Measurements from ENCODE around the gene C1QC. TPM values are rescaled to one million over a fixed set of nuclear protein-coding genes. Genes with fewer than 3 reads are reported as not detected.
"Not testable (repeated sequence)": the region's sequence is repeated elsewhere in the genome, so short reads cannot be mapped to it uniquely, and the experiment has no call there.

The C1QC gene
- total RNA-seq, 1 donor from 2014 or later = 30.3 TPM

DNA sequence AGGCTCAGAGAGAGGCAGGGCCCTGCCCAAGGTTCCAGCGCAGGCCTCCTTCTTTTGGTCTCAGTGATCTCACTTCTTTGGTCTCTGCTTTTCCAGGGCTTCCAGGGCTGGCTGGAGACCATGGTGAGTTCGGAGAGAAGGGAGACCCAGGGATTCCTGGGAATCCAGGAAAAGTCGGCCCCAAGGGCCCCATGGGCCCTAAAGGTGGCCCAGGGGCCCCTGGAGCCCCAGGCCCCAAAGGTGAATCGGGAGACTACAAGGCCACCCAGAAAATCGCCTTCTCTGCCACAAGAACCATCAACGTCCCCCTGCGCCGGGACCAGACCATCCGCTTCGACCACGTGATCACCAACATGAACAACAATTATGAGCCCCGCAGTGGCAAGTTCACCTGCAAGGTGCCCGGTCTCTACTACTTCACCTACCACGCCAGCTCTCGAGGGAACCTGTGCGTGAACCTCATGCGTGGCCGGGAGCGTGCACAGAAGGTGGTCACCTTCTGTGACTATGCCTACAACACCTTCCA lies 17.3 kb downstream of the C1QC start:
- Histone ChIP-seq H3K4me1 (ENCODE audit: control insufficient read depth in 3 of 3, insufficient read depth in 3 of 3, low read length in 3 of 3) (no peaks in the 10 kb centered on the region), H3K36me3 (ENCODE audit: control insufficient read depth in 3 of 3, insufficient read depth in 3 of 3, low read length in 3 of 3) (no peaks in the 10 kb centered on the region), H3K9me3 (ENCODE audit: control insufficient read depth in 3 of 3, low read length in 3 of 3) (no peaks in the 10 kb centered on the region), H3K9ac (ENCODE audit: low read depth in 1 of 3, low read length in 3 of 3) (no peak overlapping the region), H3K27ac (ENCODE audit: low read depth, low read length) (no peak overlapping the region), H3K27me3 (ENCODE audit: control insufficient read depth in 3 of 3, insufficient read depth in 3 of 3, low read length in 3 of 3) (peaks cover 9 to 37% (median 27%) of the 10 kb centered on the region in 3 donors), H3K4me3 (ENCODE audit: low read length in 3 of 3) (no peak overlapping the region)

DNA sequence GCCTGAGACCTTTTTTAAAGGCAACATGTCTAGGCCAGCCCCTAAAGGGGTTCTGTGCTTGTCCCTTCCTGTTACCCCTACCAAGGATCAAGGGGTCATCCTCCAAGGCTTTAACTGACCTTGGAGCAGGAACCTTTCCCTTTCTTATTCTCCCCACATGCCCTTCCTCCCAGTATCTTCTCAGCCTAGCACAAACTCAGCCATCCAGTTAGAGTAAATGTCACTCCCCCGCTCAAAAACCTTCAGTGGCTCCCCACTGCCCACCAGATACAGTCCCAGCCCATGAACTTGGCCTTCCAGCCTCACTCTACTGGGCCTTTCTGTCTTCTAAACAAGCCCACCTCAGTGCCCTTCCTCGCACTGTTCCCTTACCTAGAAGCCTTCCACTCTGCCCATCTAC lies 18.4 kb downstream of the C1QC start:
- Histone ChIP-seq H3K27ac (ENCODE audit: low read depth, low read length) (no peak overlapping the region), H3K27me3 (ENCODE audit: control insufficient read depth in 3 of 3, insufficient read depth in 3 of 3, low read length in 3 of 3) (peaks cover 9 to 37% (median 25%) of the 10 kb centered on the region in 3 donors), H3K9ac (ENCODE audit: low read depth in 1 of 3, low read length in 3 of 3) (no peak overlapping the region), H3K4me1 (ENCODE audit: control insufficient read depth in 3 of 3, insufficient read depth in 3 of 3, low read length in 3 of 3) (no peaks in the 10 kb centered on the region), H3K4me3 (ENCODE audit: low read length in 3 of 3) (no peak overlapping the region), H3K36me3 (ENCODE audit: control insufficient read depth in 3 of 3, insufficient read depth in 3 of 3, low read length in 3 of 3) (no peaks in the 10 kb centered on the region), H3K9me3 (ENCODE audit: control insufficient read depth in 3 of 3, low read length in 3 of 3) (no peaks in the 10 kb centered on the region)

DNA sequence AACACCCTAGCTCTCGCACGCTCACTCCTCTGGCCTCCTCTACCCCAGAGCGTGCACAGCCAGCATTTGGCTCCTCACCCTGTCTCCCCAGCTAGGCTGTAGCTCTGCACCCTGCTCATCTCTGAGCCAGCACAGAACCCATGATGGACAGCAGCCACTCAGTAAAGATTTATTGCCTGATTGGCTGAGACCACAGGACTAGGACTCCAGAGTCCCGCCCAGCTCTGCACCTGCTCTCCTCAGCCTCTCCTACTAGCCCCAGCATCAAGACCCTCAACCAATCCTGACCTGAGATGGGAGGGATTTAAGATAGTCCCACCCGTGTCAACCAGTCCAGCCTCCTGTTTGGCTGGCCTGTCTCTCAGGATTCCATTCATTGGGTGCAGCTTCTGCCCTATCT lies 18.9 kb downstream of the C1QC start:
- H3K36me3 ChIP-seq (ENCODE audit: control insufficient read depth in 3 of 3, insufficient read depth in 3 of 3, low read length in 3 of 3) = no peaks in the 10 kb centered on the region
- no peak overlapping the region for H3K9ac ChIP-seq (ENCODE audit: low read depth in 1 of 3, low read length in 3 of 3)
- H3K4me1 ChIP-seq (ENCODE audit: control insufficient read depth in 3 of 3, insufficient read depth in 3 of 3, low read length in 3 of 3) = no peaks in the 10 kb centered on the region
- H3K27ac ChIP-seq (ENCODE audit: low read depth, low read length) = no peak overlapping the region
- no peak overlapping the region for H3K4me3 ChIP-seq (ENCODE audit: low read length in 3 of 3)
- no peaks in the 10 kb centered on the region for H3K9me3 ChIP-seq (ENCODE audit: control insufficient read depth in 3 of 3, low read length in 3 of 3)
- peaks cover 9 to 39% (median 28%) of the 10 kb centered on the region in 3 donors for H3K27me3 ChIP-seq (ENCODE audit: control insufficient read depth in 3 of 3, insufficient read depth in 3 of 3, low read length in 3 of 3)

DNA sequence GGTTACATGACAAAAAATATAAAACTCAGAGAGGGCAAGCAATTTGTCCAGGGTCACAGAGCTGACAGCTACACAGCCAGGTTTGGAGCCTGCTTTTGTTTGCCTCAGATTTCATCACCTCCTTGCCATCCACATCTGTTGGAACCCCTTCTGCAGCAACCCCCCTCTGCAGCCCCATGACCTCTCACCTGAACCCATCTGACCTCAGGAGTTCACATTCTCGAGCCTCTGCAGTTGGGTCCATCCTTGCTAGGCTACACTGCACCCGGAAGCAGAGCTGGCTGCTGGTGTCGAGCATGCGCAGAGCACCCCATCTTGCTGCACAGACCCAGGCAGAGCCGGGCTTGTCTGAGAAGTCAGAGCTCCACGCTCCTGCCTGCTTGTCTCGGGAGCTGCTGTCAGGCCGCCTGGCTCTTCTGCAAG lies 19.6 kb downstream of the C1QC start:
- Histone ChIP-seq H3K27me3 (ENCODE audit: control insufficient read depth in 3 of 3, insufficient read depth in 3 of 3, low read length in 3 of 3) (peaks cover 9 to 36% (median 33%) of the 10 kb centered on the region in 3 donors), H3K9ac (ENCODE audit: low read depth in 1 of 3, low read length in 3 of 3) (no peak overlapping the region), H3K4me3 (ENCODE audit: low read length in 3 of 3) (no peak overlapping the region), H3K27ac (ENCODE audit: low read depth, low read length) (no peak overlapping the region), H3K36me3 (ENCODE audit: control insufficient read depth in 3 of 3, insufficient read depth in 3 of 3, low read length in 3 of 3) (no peaks in the 10 kb centered on the region), H3K9me3 (ENCODE audit: control insufficient read depth in 3 of 3, low read length in 3 of 3) (no peaks in the 10 kb centered on the region), H3K4me1 (ENCODE audit: control insufficient read depth in 3 of 3, insufficient read depth in 3 of 3, low read length in 3 of 3) (no peaks in the 10 kb centered on the region)

DNA sequence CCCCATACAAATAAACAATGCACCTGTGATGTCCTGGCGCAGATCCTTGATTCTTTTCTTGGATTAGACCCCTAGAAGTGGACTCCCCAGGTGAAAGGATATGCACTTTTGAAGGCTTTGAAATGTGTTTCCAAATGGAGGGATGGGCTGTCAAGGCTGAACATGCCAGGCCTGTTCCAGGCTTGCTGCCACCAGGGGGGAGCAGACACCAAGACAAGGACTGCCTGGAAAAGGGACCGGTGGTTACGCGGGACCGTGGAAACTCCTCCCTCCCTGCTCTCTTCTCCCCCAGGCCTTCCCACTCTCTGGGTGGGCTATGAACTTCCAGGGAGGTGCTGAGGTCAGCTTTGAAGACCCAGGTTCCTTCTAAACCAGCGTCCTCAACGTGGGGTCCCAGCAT lies 22.3 kb downstream of the C1QC start:
- peaks cover 6 to 42% (median 42%) of the 10 kb centered on the region in 3 donors for H3K27me3 ChIP-seq (ENCODE audit: control insufficient read depth in 3 of 3, insufficient read depth in 3 of 3, low read length in 3 of 3)
- H3K4me1 ChIP-seq (ENCODE audit: control insufficient read depth in 3 of 3, insufficient read depth in 3 of 3, low read length in 3 of 3) = no peaks in the 10 kb centered on the region
- no peak overlapping the region for H3K4me3 ChIP-seq (ENCODE audit: low read length in 3 of 3)
- no peak overlapping the region for H3K27ac ChIP-seq (ENCODE audit: low read depth, low read length)
- no peak overlapping the region for H3K9ac ChIP-seq (ENCODE audit: low read depth in 1 of 3, low read length in 3 of 3)
- H3K9me3 ChIP-seq (ENCODE audit: control insufficient read depth in 3 of 3, low read length in 3 of 3) = no peaks in the 10 kb centered on the region
- no peaks in the 10 kb centered on the region for H3K36me3 ChIP-seq (ENCODE audit: control insufficient read depth in 3 of 3, insufficient read depth in 3 of 3, low read length in 3 of 3)

DNA sequence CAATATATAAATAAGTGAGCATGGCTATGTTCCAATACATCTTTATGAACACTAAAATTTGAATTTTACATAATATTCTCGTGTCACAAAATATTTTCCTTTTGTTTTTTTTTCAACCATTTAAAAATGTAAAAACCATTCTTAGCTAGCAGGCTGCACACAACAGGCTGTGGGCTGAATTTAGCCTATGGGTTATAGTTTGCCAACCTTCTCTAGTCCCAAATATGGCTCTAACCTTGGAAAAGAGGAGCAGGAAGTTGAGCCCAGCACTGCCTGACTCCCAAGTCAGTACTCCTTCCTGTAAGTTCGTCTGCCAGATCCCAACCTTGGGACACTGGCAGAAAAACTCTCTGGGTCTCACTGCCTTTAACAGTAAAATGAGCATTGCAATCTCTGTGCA lies 23.0 kb downstream of the C1QC start:
- Histone ChIP-seq H3K36me3 (ENCODE audit: control insufficient read depth in 3 of 3, insufficient read depth in 3 of 3, low read length in 3 of 3) (no peaks in the 10 kb centered on the region), H3K27me3 (ENCODE audit: control insufficient read depth in 3 of 3, insufficient read depth in 3 of 3, low read length in 3 of 3) (peaks cover 13 to 48% (median 43%) of the 10 kb centered on the region in 3 donors), H3K4me1 (ENCODE audit: control insufficient read depth in 3 of 3, insufficient read depth in 3 of 3, low read length in 3 of 3) (no peaks in the 10 kb centered on the region), H3K4me3 (ENCODE audit: low read length in 3 of 3) (no peak overlapping the region), H3K27ac (ENCODE audit: low read depth, low read length) (no peak overlapping the region), H3K9ac (ENCODE audit: low read depth in 1 of 3, low read length in 3 of 3) (no peak overlapping the region), H3K9me3 (ENCODE audit: control insufficient read depth in 3 of 3, low read length in 3 of 3) (no peaks in the 10 kb centered on the region)

DNA sequence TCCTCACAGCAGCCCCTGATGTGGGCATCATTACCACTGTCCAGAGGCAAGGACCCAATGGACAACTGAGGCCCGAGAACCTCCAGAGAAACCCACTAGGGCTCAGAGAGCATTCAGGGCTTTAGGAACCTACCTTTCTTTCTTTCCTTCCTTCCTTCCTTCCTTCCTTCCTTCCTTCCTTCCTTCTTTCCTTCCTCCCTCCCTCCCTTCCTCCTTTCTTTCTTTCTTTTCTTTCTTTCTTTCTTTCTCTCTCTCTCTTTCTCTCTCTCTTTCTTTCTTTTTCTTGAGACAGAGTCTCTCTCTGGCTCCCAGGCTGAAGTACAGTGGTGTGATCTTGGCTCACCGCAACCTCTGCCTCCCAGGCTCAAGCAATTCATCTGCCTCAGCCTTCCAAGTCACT lies 25.4 kb downstream of the C1QC start:
- H3K27me3 ChIP-seq (ENCODE audit: control insufficient read depth in 3 of 3, insufficient read depth in 3 of 3, low read length in 3 of 3) = peaks cover 30 to 68% (median 61%) of the 10 kb centered on the region in 3 donors
- not testable (repeated sequence) for H3K9ac ChIP-seq (ENCODE audit: low read depth in 1 of 3, low read length in 3 of 3)

DNA sequence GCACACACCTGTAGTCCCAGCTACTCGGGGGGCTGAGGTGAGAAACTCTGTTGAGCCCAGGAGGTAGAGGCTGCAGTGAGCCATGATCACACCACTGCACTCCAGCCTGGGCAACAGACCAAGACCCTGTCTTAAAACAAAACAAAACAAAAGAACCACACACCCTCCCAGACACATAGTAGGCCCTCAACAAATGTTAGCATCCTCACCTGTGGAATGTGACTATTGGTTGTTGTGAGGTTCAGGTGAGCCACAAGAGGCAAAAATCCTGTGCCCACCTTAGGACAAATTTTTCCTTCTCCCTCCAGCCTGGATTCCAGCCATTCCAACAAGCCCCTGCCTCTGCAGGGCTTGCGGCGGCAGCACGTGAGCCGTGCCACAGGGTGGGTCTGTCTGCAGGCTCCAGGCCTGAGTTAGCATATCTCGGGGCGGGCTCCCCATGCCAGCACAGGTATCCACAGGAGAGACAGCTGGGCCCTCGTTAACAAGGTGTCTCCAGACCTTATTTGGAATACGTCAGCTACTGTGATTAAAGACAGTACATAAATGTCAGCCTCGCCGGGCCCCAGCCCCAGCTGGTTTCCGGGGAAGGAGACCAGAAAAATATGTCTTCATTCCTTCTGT lies 27.0 kb downstream of the C1QC start:
- Histone ChIP-seq H3K36me3 (ENCODE audit: control insufficient read depth in 3 of 3, insufficient read depth in 3 of 3, low read length in 3 of 3) (no peaks in the 10 kb centered on the region), H3K27me3 (ENCODE audit: control insufficient read depth in 3 of 3, insufficient read depth in 3 of 3, low read length in 3 of 3) (peaks cover 42 to 72% (median 64%) of the 10 kb centered on the region in 3 donors)

More for the DNA sequence above, 25.4 kb downstream of the C1QC start:
- not testable (repeated sequence) for H3K9me3 ChIP-seq (ENCODE audit: control insufficient read depth in 3 of 3, low read length in 3 of 3); H3K36me3 ChIP-seq (ENCODE audit: control insufficient read depth in 3 of 3, insufficient read depth in 3 of 3, low read length in 3 of 3); H3K4me3 ChIP-seq (ENCODE audit: low read length in 3 of 3); H3K27ac ChIP-seq (ENCODE audit: low read depth, low read length); H3K4me1 ChIP-seq (ENCODE audit: control insufficient read depth in 3 of 3, insufficient read depth in 3 of 3, low read length in 3 of 3)

DNA sequence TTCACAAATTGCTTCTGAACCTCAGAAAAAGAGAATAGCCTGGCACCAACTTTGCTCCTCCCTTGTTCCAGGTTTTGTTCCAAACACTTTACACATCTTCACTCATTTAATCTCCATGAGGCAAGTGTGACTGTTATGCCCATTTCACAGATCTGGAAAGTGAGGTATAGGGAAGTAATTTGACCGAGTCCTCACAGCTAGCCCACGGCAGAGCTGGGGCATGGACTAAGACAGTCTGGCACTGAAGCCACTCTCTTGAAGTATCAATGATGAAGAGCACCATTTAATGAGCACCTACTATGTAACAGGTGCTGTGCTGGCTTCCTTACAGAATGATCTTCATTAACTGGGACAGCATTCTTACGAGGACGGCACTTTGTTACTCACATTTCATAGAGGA lies 28.6 kb downstream of the C1QC start:
- H3K27ac ChIP-seq (ENCODE audit: low read depth, low read length) = no peak overlapping the region
- H3K27me3 ChIP-seq (ENCODE audit: control insufficient read depth in 3 of 3, insufficient read depth in 3 of 3, low read length in 3 of 3) = peaks cover 42 to 64% (median 63%) of the 10 kb centered on the region in 3 donors
- H3K4me3 ChIP-seq (ENCODE audit: low read length in 3 of 3) = no peak overlapping the region
- H3K4me1 ChIP-seq (ENCODE audit: control insufficient read depth in 3 of 3, insufficient read depth in 3 of 3, low read length in 3 of 3) = no peaks in the 10 kb centered on the region
- H3K9ac ChIP-seq (ENCODE audit: low read depth in 1 of 3, low read length in 3 of 3) = no peak overlapping the region
- H3K9me3 ChIP-seq (ENCODE audit: control insufficient read depth in 3 of 3, low read length in 3 of 3) = no peaks in the 10 kb centered on the region
- H3K36me3 ChIP-seq (ENCODE audit: control insufficient read depth in 3 of 3, insufficient read depth in 3 of 3, low read length in 3 of 3) = no peaks in the 10 kb centered on the region

More for the DNA sequence above, 27.0 kb downstream of the C1QC start:
- no peaks in the 10 kb centered on the region for H3K9me3 ChIP-seq (ENCODE audit: control insufficient read depth in 3 of 3, low read length in 3 of 3)
- no peak overlapping the region for H3K9ac ChIP-seq (ENCODE audit: low read depth in 1 of 3, low read length in 3 of 3)
- no peaks in the 10 kb centered on the region for H3K4me1 ChIP-seq (ENCODE audit: control insufficient read depth in 3 of 3, insufficient read depth in 3 of 3, low read length in 3 of 3)
- no peak overlapping the region for H3K4me3 ChIP-seq (ENCODE audit: low read length in 3 of 3)
- H3K27ac ChIP-seq (ENCODE audit: low read depth, low read length) = no peak overlapping the region

DNA sequence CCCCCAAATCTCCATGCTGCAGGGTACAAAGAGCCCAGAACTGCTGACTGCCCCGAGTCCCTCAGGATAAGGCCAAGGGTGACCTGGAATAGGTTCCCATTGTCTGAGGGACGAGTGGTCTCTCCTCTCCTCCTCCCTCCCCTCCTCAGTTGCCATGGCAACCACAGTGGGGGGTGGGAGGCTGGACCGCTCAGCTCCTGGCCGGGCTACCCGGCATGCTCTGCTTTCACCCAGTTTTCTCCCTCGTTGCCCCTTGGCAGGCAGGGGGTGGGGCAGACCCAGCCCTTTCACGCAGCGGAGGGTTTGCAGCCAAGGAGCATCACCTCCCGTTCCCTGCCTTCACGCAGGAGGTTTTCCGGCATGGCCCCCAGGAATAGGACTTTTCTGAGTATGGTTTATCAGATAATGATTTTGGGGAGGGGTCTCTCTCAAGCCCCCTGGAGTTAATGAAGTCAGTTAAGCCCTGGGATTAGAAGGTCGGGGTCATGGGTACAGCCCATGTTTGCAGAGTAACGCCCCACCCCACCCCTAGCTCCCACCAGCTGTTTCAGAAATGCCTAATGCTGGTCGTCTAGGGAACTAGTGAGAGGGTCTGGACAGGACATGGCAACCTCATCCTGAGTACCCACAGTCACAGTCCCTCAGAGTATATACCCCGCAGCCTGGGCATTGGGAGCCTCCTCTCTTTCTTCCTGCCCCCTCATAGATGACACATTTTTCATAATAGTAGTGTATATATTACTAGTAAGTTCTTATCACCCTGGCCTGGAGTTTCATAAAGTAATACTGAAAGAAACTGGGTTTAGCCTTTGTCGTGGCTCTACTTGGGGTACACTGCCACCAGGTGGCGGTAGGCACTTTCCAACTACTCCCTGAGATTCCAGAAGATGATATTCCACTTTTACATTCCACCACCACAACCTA lies 30.3 kb downstream of the C1QC start:
- H3K4me1 ChIP-seq (ENCODE audit: control insufficient read depth in 3 of 3, insufficient read depth in 3 of 3, low read length in 3 of 3) = no peaks in the 10 kb centered on the region
- H3K4me3 ChIP-seq (ENCODE audit: low read length in 3 of 3) = no peak overlapping the region
- no peaks in the 10 kb centered on the region for H3K36me3 ChIP-seq (ENCODE audit: control insufficient read depth in 3 of 3, insufficient read depth in 3 of 3, low read length in 3 of 3)
- H3K9ac ChIP-seq (ENCODE audit: low read depth in 1 of 3, low read length in 3 of 3) = no peak overlapping the region
- H3K9me3 ChIP-seq (ENCODE audit: control insufficient read depth in 3 of 3, low read length in 3 of 3) = no peaks in the 10 kb centered on the region
- H3K27me3 ChIP-seq (ENCODE audit: control insufficient read depth in 3 of 3, insufficient read depth in 3 of 3, low read length in 3 of 3) = peaks cover 53 to 70% (median 58%) of the 10 kb centered on the region in 3 donors
- no peak overlapping the region for H3K27ac ChIP-seq (ENCODE audit: low read depth, low read length)

Data from skeletal muscle tissue (tissue), 4 donors.